Activated CD4-positive, alpha-beta memory T cell treated with anti-CD3 and anti-CD28 coated beads for 36 hours (primary cell): ENCODE measurements around the gene BCL2L15. TPM values are rescaled to one million over a fixed set of nuclear protein-coding genes. Genes with fewer than 3 reads are reported as not detected.
A peak's percentile ranks its signal among the peaks of the same experiment; 100 is the strongest.
"Not testable (repeated sequence)": the region's sequence is repeated elsewhere in the genome, so short reads cannot be mapped to it uniquely, and the experiment has no call there.

ENCODE experiments used
- CTCF ChIA-PET: fragments of 350-600 bp; sonication (Branson Sonifier 250); formaldehyde crosslinking; loops from one replicate; lab custom pipeline; 2021; ENCODE audit warnings: antibody characterized with exemption, inconsistent platforms; lab: Charles Lee
- POLR2A ChIA-PET: fragments of 350-600 bp; sonication (Branson Sonifier 250); formaldehyde crosslinking; loops from one replicate; lab custom pipeline; 2021; ENCODE audit warnings: antibody characterized with exemption; lab: Charles Lee
- DNase-seq: peaks from one replicate; pipeline ENCODE4 v3.0.0-alpha.2; 2020
- H3K27ac Mint-ChIP-seq: one replicate; pipeline ENCODE4 v1.8.0; 2021; ENCODE audit warnings: mixed read lengths
- H3K27me3 Mint-ChIP-seq: one replicate; pipeline ENCODE4 v1.8.0; 2021; ENCODE audit warnings: mixed read lengths
- H3K36me3 Mint-ChIP-seq: one replicate; pipeline ENCODE4 v1.8.0; 2021; ENCODE audit warnings: mixed read lengths
- H3K4me1 Mint-ChIP-seq: one replicate; pipeline ENCODE4 v1.8.0; 2021; ENCODE audit warnings: low read depth, mixed read lengths
- H3K4me3 Mint-ChIP-seq: one replicate; pipeline ENCODE4 v1.8.0; 2021; ENCODE audit warnings: mild to moderate bottlenecking, mixed read lengths
- H3K9me3 Mint-ChIP-seq: one replicate; pipeline ENCODE4 v1.8.0; 2021; ENCODE audit warnings: mixed read lengths
- intact Hi-C: fragments of 100-400 bp; cut with micrococcal nuclease; formaldehyde crosslinking; loops from one replicate; pipeline ENCODE4 v1.15.1; 2023
- total RNA-seq, 2 experiments: library from RNA; stranded (reverse); gene quantifications; one replicate each; pipeline ENCODE4 v1.2.3, GENCODE V29; 2021

Gene BCL2L15
- total RNA-seq, 2 experiments from 2014 or later: 0.22 to 0.93 TPM

GRCh38 chr1:113855630-113856400, 31.6 kb downstream of the BCL2L15 start:
- no peaks in the 10 kb centered on the region for H3K27me3 Mint-ChIP-seq
- no peak overlapping the region for H3K27ac Mint-ChIP-seq
- ChIA-PET CTCF (interaction anchor here (0.6 to 1.2 kb wide), 3 partner anchors 11 to 113 kb away, joined by 3 to 5 read pairs (median 3); no protein-coding TSS in a partner anchor), POLR2A (interaction anchor here (1.5 to 2.0 kb wide), 2 partner anchors 13 to 17 kb away, joined by 4 to 9 read pairs; no protein-coding TSS in a partner anchor)
- H3K36me3 Mint-ChIP-seq: peaks cover 43% of the 10 kb centered on the region
- no peak overlapping the region for H3K4me3 Mint-ChIP-seq
- DNase-seq: no peak
- no peaks in the 10 kb centered on the region for H3K9me3 Mint-ChIP-seq
- H3K4me1 Mint-ChIP-seq: peaks cover 31% of the 10 kb centered on the region
- intact Hi-C loops: loop anchor here (2.0 kb wide), 1 partner anchor 15 kb away; the partner anchor contains the start of gene PTPN22

GRCh38 chr1:113854234-113854633, 33.1 kb downstream of the BCL2L15 start:
- peaks cover 29% of the 10 kb centered on the region for H3K4me1 Mint-ChIP-seq
- CTCF ChIA-PET: no interaction called here
- H3K36me3 Mint-ChIP-seq: peaks cover 47% of the 10 kb centered on the region
- H3K27ac Mint-ChIP-seq: peak overlapping the region; percentile 74
- H3K9me3 Mint-ChIP-seq: no peaks in the 10 kb centered on the region
- no peak for DNase-seq
- H3K27me3 Mint-ChIP-seq: no peaks in the 10 kb centered on the region
- POLR2A ChIA-PET: interaction anchor here (1.5 kb wide), 1 partner anchor 18 kb away, joined by 4 read pairs; no protein-coding TSS in a partner anchor
- intact Hi-C loops: loop anchor here (2.0 kb wide), 1 partner anchor 17 kb away; the partner anchor contains the start of gene PTPN22
- no peak overlapping the region for H3K4me3 Mint-ChIP-seq

GRCh38 chr1:113852694-113853093, 34.7 kb downstream of the BCL2L15 start:
- H3K27me3 Mint-ChIP-seq, intact Hi-C loops, H3K4me3 Mint-ChIP-seq, H3K9me3 Mint-ChIP-seq, POLR2A ChIA-PET, H3K27ac Mint-ChIP-seq, DNase-seq: not testable (repeated sequence)
- Mint-ChIP-seq H3K4me1 (peaks cover 24% of the 10 kb centered on the region), H3K36me3 (peaks cover 48% of the 10 kb centered on the region)
- CTCF ChIA-PET: interaction anchor here (1.1 to 1.2 kb wide), 2 partner anchors 53 to 76 kb away, joined by 3 read pairs; partner anchors contain the start of genes DCLRE1B and HIPK1

- ChIA-PET POLR2A (interaction anchor here (1.6 kb wide), 1 partner anchor 54 kb away, joined by 6 read pairs; no protein-coding TSS in a partner anchor), CTCF (interaction anchor here (0.9 to 1.1 kb wide), 2 partner anchors 14 to 19 kb away, joined by 3 read pairs; no protein-coding TSS in a partner anchor)
- Mint-ChIP-seq H3K27me3 (no peaks in the 10 kb centered on the region), H3K36me3 (peaks cover 49% of the 10 kb centered on the region), H3K4me1 (peaks cover 24% of the 10 kb centered on the region), H3K9me3 (peaks cover 9% of the 10 kb centered on the region), H3K27ac (peak overlapping the region; percentile 55), H3K4me3 (no peak overlapping the region)
- DNase-seq: no peak
- intact Hi-C loops: no loop called here
These were observed 37.1 kb downstream of the BCL2L15 start for GRCh38 chr1:113850127-113850796.

GRCh38 chr1:113849072-113849471, 38.3 kb downstream of the BCL2L15 start:
- Mint-ChIP-seq H3K27ac (no peak overlapping the region), H3K36me3 (peaks cover 41% of the 10 kb centered on the region), H3K27me3 (no peaks in the 10 kb centered on the region), H3K9me3 (peaks cover 9% of the 10 kb centered on the region), H3K4me1 (peaks cover 15% of the 10 kb centered on the region), H3K4me3 (no peak overlapping the region)
- DNase-seq: no peak
- POLR2A ChIA-PET: no interaction called here
- CTCF ChIA-PET: interaction anchor here (0.7 kb wide), 1 partner anchor 433 kb away, joined by 3 read pairs; no protein-coding TSS in a partner anchor
- intact Hi-C loops: no loop called here

GRCh38 chr1:113846391-113847035, 40.9 kb downstream of the BCL2L15 start:
- ChIA-PET CTCF (no interaction called here), POLR2A (no interaction called here)
- Mint-ChIP-seq H3K9me3 (peaks cover 9% of the 10 kb centered on the region), H3K36me3 (peaks cover 50% of the 10 kb centered on the region), H3K4me1 (peaks cover 12% of the 10 kb centered on the region), H3K27me3 (no peaks in the 10 kb centered on the region), H3K27ac (no peak overlapping the region), H3K4me3 (no peak overlapping the region)
- DNase-seq: no peak
- intact Hi-C loops: no loop called here

- DNase-seq: no peak
- intact Hi-C loops: loop anchor here (2.0 kb wide), 1 partner anchor 446 kb away; no protein-coding TSS in a partner anchor
- ChIA-PET POLR2A (interaction anchor here (1.0 kb wide), 1 partner anchor 44 kb away, joined by 3 read pairs; no protein-coding TSS in a partner anchor), CTCF (interaction anchor here (0.6 to 4.9 kb wide), 19 partner anchors 14 to 741 kb away, joined by 3 to 56 read pairs (median 4); partner anchors contain the start of genes AP4B1, DCLRE1B and HIPK1)
- no peak overlapping the region for H3K27ac Mint-ChIP-seq
- no peak overlapping the region for H3K4me3 Mint-ChIP-seq
- peaks cover 5% of the 10 kb centered on the region for H3K4me1 Mint-ChIP-seq
- no peaks in the 10 kb centered on the region for H3K27me3 Mint-ChIP-seq
- peaks cover 23% of the 10 kb centered on the region for H3K36me3 Mint-ChIP-seq
- no peaks in the 10 kb centered on the region for H3K9me3 Mint-ChIP-seq
These were observed 50.8 kb downstream of the BCL2L15 start for GRCh38 chr1:113836534-113836933.

GRCh38 chr1:113835686-113836290, 51.6 kb downstream of the BCL2L15 start:
- intact Hi-C loops: loop anchor here (1.0 to 2.0 kb wide), 4 partner anchors 39 to 447 kb away; partner anchors contain the start of gene AP4B1
- Mint-ChIP-seq H3K4me1 (peaks cover 5% of the 10 kb centered on the region), H3K9me3 (no peaks in the 10 kb centered on the region), H3K27me3 (no peaks in the 10 kb centered on the region), H3K27ac (no peak overlapping the region), H3K36me3 (peaks cover 23% of the 10 kb centered on the region), H3K4me3 (no peak overlapping the region)
- ChIA-PET POLR2A (interaction anchor here (1.0 to 1.7 kb wide), 2 partner anchors 45 to 68 kb away, joined by 3 to 7 read pairs; partner anchors contain the start of genes AP4B1 and DCLRE1B), CTCF (interaction anchor here (0.6 to 4.9 kb wide), 27 partner anchors 8 to 740 kb away, joined by 3 to 56 read pairs (median 4); partner anchors contain the start of genes AP4B1, DCLRE1B and HIPK1)
- DNase-seq: no peak

- Mint-ChIP-seq H3K27me3 (no peaks in the 10 kb centered on the region), H3K9me3 (no peaks in the 10 kb centered on the region), H3K36me3 (peaks cover 24% of the 10 kb centered on the region), H3K4me3 (no peak overlapping the region), H3K27ac (no peak overlapping the region), H3K4me1 (peaks cover 5% of the 10 kb centered on the region)
- intact Hi-C loops: loop anchor here (1.0 to 2.0 kb wide), 3 partner anchors 40 to 96 kb away; partner anchors contain the start of gene AP4B1
- POLR2A ChIA-PET: interaction anchor here (0.7 to 1.7 kb wide), 2 partner anchors 62 to 69 kb away, joined by 6 to 7 read pairs; partner anchors contain the start of genes AP4B1 and DCLRE1B
- no peak for DNase-seq
- CTCF ChIA-PET: interaction anchor here (0.8 to 4.9 kb wide), 17 partner anchors 9 to 448 kb away, joined by 3 to 56 read pairs (median 9); partner anchors contain the start of genes AP4B1, DCLRE1B and HIPK1
These were observed 52.7 kb downstream of the BCL2L15 start for GRCh38 chr1:113834716-113835115.
